ENCODE measurements around the gene DUSP8.

DNA sequence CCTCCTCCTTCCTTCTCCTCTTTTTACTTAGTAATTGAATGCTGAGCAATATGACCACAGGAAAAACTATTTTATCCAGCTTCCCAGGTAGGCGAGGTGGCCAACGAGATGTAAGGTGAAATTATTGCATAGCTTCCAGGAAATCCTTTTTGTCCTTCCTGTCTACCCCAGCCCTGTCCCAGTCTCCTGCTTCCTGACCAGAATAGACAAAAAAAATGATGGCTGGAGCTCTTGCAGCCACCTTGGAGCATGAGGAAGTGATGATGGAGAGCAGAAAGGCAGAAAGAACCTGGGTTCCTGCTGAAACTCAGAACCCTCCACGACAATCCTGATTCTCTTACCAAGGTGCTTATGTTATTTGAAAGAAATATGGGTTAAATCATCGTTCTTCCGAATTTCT lies 33.9 kb downstream of the DUSP8 start:
- TF ChIP-seq, protein P1, sequence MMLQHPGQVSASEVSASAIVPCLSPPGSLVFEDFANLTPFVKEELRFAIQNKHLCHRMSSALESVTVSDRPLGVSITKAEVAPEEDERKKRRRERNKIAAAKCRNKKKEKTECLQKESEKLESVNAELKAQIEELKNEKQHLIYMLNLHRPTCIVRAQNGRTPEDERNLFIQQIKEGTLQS (IDR thresholded peaks at IDR 0.05): no peak
- TF ChIP-seq, protein P2, sequence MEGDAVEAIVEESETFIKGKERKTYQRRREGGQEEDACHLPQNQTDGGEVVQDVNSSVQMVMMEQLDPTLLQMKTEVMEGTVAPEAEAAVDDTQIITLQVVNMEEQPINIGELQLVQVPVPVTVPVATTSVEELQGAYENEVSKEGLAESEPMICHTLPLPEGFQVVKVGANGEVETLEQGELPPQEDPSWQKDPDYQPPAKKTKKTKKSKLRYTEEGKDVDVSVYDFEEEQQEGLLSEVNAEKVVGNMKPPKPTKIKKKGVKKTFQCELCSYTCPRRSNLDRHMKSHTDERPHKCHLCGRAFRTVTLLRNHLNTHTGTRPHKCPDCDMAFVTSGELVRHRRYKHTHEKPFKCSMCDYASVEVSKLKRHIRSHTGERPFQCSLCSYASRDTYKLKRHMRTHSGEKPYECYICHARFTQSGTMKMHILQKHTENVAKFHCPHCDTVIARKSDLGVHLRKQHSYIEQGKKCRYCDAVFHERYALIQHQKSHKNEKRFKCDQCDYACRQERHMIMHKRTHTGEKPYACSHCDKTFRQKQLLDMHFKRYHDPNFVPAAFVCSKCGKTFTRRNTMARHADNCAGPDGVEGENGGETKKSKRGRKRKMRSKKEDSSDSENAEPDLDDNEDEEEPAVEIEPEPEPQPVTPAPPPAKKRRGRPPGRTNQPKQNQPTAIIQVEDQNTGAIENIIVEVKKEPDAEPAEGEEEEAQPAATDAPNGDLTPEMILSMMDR (IDR thresholded peaks at IDR 0.05 in 2 of 3, conservative IDR thresholded peaks at IDR 0.05 in 1 of 3; ENCODE audit: borderline replicate concordance in 1 of 3, insufficient read depth in 1 of 3, low read depth in 2 of 3, low read length in 2 of 3): no peak
- TF ChIP-seq, protein P3, sequence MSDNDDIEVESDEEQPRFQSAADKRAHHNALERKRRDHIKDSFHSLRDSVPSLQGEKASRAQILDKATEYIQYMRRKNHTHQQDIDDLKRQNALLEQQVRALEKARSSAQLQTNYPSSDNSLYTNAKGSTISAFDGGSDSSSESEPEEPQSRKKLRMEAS (IDR thresholded peaks at IDR 0.05): no peak
- no peak for TF ChIP-seq FOSL1 (IDR thresholded peaks at IDR 0.05; ENCODE audit: low read depth)
- TF ChIP-seq POLR2A (IDR thresholded peaks at IDR 0.05; ENCODE audit: borderline replicate concordance, extremely low read depth, insufficient read depth, insufficient read length): no peak
- no peak for TF ChIP-seq EZH2 (IDR thresholded peaks at IDR 0.05)
- TF ChIP-seq SP1 (IDR thresholded peaks at IDR 0.05; ENCODE audit: low read depth): no peak
- TF ChIP-seq JUND (IDR thresholded peaks at IDR 0.05): no peak
- TF ChIP-seq ZFX (IDR thresholded peaks at IDR 0.05): no peak
- TF ChIP-seq, protein P4, sequence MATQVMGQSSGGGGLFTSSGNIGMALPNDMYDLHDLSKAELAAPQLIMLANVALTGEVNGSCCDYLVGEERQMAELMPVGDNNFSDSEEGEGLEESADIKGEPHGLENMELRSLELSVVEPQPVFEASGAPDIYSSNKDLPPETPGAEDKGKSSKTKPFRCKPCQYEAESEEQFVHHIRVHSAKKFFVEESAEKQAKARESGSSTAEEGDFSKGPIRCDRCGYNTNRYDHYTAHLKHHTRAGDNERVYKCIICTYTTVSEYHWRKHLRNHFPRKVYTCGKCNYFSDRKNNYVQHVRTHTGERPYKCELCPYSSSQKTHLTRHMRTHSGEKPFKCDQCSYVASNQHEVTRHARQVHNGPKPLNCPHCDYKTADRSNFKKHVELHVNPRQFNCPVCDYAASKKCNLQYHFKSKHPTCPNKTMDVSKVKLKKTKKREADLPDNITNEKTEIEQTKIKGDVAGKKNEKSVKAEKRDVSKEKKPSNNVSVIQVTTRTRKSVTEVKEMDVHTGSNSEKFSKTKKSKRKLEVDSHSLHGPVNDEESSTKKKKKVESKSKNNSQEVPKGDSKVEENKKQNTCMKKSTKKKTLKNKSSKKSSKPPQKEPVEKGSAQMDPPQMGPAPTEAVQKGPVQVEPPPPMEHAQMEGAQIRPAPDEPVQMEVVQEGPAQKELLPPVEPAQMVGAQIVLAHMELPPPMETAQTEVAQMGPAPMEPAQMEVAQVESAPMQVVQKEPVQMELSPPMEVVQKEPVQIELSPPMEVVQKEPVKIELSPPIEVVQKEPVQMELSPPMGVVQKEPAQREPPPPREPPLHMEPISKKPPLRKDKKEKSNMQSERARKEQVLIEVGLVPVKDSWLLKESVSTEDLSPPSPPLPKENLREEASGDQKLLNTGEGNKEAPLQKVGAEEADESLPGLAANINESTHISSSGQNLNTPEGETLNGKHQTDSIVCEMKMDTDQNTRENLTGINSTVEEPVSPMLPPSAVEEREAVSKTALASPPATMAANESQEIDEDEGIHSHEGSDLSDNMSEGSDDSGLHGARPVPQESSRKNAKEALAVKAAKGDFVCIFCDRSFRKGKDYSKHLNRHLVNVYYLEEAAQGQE (IDR thresholded peaks at IDR 0.05; ENCODE audit: low read depth): no peak
- no peak for TF ChIP-seq EGR1 (IDR thresholded peaks at IDR 0.05; ENCODE audit: low read depth)
- TF ChIP-seq CEBPB (IDR thresholded peaks at IDR 0.05; ENCODE audit: low read depth): no peak
- no peak for TF ChIP-seq SRF (IDR thresholded peaks at IDR 0.05; ENCODE audit: low read depth)

Data from HCT116 (cell line).